ENCODE measurements around the gene NCKAP5. TPM values are rescaled to one million over a fixed set of nuclear protein-coding genes. Genes with fewer than 3 reads are reported as not detected.

Gene NCKAP5
- total RNA-seq, 6 donors from 2014 or later: 22.1 to 51.1 (median 41.4) TPM

- WGBS, 2 donors: 85% methylated on average over 7 of the region's 7 CpGs
- DNase-seq: no peak
- no peak overlapping the region for H3K4me3 ChIP-seq
- ATAC-seq (ENCODE audit: low FRiP score in 2 of 2): no peak
- H3K4me1 ChIP-seq: peaks cover 0 to 3% (median 0%) of the 10 kb centered on the region in 4 donors
- TF ChIP-seq POLR2A (IDR thresholded peaks at IDR 0.05): no peak
- no peak for TF ChIP-seq EP300 (IDR thresholded peaks at IDR 0.05)
- TF ChIP-seq CTCF (IDR thresholded peaks at IDR 0.05): no peak
- TF ChIP-seq POLR2AphosphoS5 (IDR thresholded peaks at IDR 0.05): no peak
- H3K9me3 ChIP-seq: no peaks in the 10 kb centered on the region
- no peaks in the 10 kb centered on the region for H3K27me3 ChIP-seq
- H3K36me3 ChIP-seq: no peaks in the 10 kb centered on the region
- no peak overlapping the region for H3K27ac ChIP-seq
Measured at GRCh38 chr2:133193544-133194361, 374.5 kb downstream of the NCKAP5 start.

GRCh38 chr2:133192028-133192427 is 376.2 kb downstream of the NCKAP5 start:
- WGBS, 2 donors: 95 to 96% methylated on average over 3 of the region's 3 CpGs
- TF ChIP-seq CTCF (IDR thresholded peaks at IDR 0.05) (no peak), EP300 (IDR thresholded peaks at IDR 0.05) (no peak), POLR2A (IDR thresholded peaks at IDR 0.05) (no peak), POLR2AphosphoS5 (IDR thresholded peaks at IDR 0.05) (no peak)
- Histone ChIP-seq H3K27me3 (no peaks in the 10 kb centered on the region), H3K9me3 (no peaks in the 10 kb centered on the region), H3K27ac (no peak overlapping the region), H3K36me3 (no peaks in the 10 kb centered on the region), H3K4me1 (peaks cover 0 to 3% (median 0%) of the 10 kb centered on the region in 4 donors), H3K4me3 (no peak overlapping the region)
- DNase-seq (no peak), ATAC-seq (ENCODE audit: low FRiP score in 2 of 2) (no peak)

- TF ChIP-seq CTCF (IDR thresholded peaks at IDR 0.05) (no peak), POLR2A (IDR thresholded peaks at IDR 0.05) (no peak), EP300 (IDR thresholded peaks at IDR 0.05) (no peak), POLR2AphosphoS5 (IDR thresholded peaks at IDR 0.05) (no peak)
- Histone ChIP-seq H3K9me3 (no peaks in the 10 kb centered on the region), H3K36me3 (no peaks in the 10 kb centered on the region), H3K4me3 (no peak overlapping the region), H3K4me1 (no peaks in the 10 kb centered on the region), H3K27me3 (no peaks in the 10 kb centered on the region), H3K27ac (no peak overlapping the region)
- no peak for DNase-seq
- ATAC-seq (ENCODE audit: low FRiP score in 2 of 2): no peak
- WGBS, 2 donors: 85 to 91% methylated on average over 4 of the region's 4 CpGs
Measured at GRCh38 chr2:133177196-133177595, 391.1 kb downstream of the NCKAP5 start.

- Histone ChIP-seq H3K27ac (no peak overlapping the region), H3K4me3 (no peak overlapping the region), H3K27me3 (no peaks in the 10 kb centered on the region), H3K4me1 (no peaks in the 10 kb centered on the region), H3K36me3 (no peaks in the 10 kb centered on the region), H3K9me3 (no peaks in the 10 kb centered on the region)
- WGBS, 2 donors: 85 to 93% methylated on average over 3 of the region's 3 CpGs
- no peak for DNase-seq
- ATAC-seq (ENCODE audit: low FRiP score in 2 of 2): no peak
- TF ChIP-seq POLR2A (IDR thresholded peaks at IDR 0.05): no peak
- no peak for TF ChIP-seq POLR2AphosphoS5 (IDR thresholded peaks at IDR 0.05)
- TF ChIP-seq CTCF (IDR thresholded peaks at IDR 0.05): no peak
- no peak for TF ChIP-seq EP300 (IDR thresholded peaks at IDR 0.05)
Measured at GRCh38 chr2:133175926-133176325, 392.3 kb downstream of the NCKAP5 start.

GRCh38 chr2:133173224-133173623 is 395.0 kb downstream of the NCKAP5 start:
- TF ChIP-seq CTCF (IDR thresholded peaks at IDR 0.05) (no peak), POLR2A (IDR thresholded peaks at IDR 0.05) (no peak), POLR2AphosphoS5 (IDR thresholded peaks at IDR 0.05) (no peak)
- no peaks in the 10 kb centered on the region for H3K9me3 ChIP-seq
- DNase-seq (no peak), ATAC-seq (ENCODE audit: low FRiP score in 2 of 2) (no peak)
- no peak overlapping the region for H3K27ac ChIP-seq
- H3K4me3 ChIP-seq: no peak overlapping the region
- no peaks in the 10 kb centered on the region for H3K36me3 ChIP-seq
- H3K4me1 ChIP-seq: no peaks in the 10 kb centered on the region
- no peaks in the 10 kb centered on the region for H3K27me3 ChIP-seq

All from upper lobe of left lung (tissue), 6 donors.